DMS114 treated with DMSO at 0.1 percent for 48 hours (cell line): ENCODE data around the gene ADK.
"Not testable (repeated sequence)": the region's sequence is repeated elsewhere in the genome, so short reads cannot be mapped to it uniquely, and the experiment has no call there.

Source experiments
- DNase-seq: peaks from one replicate; lab custom pipeline; 2025; ENCODE audit not compliant: unreplicated experiment; lab: John Stamatoyannopoulos, UW

ADK gene

GRCh38 chr10:74293686-74294371 is 142.8 kb downstream of the ADK start:
- no peak for DNase-seq

DNA sequence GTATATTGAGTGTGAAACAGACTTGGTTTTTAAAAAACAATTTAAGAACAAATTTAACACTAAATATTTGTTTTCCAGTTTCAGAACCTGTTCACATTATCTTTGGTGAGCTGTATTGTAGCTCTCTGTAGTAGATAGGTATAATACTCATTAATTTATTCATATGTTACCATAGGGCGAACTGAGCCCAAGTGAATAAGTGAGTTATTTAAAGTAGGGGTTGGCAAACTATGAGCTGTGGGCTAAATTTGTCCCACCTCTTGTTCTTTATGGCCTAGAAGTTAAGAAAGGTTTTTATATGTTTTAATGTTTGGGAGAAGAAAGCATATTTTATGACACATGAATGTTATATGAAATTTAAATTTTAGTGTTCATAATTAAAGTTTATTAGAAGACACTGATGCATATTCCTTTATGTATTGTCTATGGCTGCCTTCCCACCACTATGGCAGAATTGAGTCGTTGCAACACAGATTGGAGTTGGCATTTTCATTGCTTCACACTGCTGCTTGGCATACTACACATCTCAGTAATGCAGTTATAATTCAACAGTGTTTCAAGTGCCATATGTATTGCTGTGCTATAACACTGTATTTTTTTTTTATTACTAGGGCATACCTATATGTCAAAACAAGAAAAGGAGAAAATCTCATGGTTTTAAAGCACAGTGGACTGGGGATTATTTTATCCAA is 146.5 kb downstream of the ADK start:
- DNase-seq = no peak

GRCh38 chr10:74300074-74300621 is 149.1 kb downstream of the ADK start:
- DNase-seq = not testable (repeated sequence)

GRCh38 chr10:74300666-74301065 is 149.6 kb downstream of the ADK start:
- DNase-seq = no peak

- DNase-seq = no peak
These were observed 154.7 kb downstream of the ADK start for GRCh38 chr10:74305730-74306129.

GRCh38 chr10:74306227-74306982 is 155.4 kb downstream of the ADK start:
- no peak for DNase-seq

- no peak for DNase-seq
These were observed 156.1 kb downstream of the ADK start for GRCh38 chr10:74307061-74307651.

DNA sequence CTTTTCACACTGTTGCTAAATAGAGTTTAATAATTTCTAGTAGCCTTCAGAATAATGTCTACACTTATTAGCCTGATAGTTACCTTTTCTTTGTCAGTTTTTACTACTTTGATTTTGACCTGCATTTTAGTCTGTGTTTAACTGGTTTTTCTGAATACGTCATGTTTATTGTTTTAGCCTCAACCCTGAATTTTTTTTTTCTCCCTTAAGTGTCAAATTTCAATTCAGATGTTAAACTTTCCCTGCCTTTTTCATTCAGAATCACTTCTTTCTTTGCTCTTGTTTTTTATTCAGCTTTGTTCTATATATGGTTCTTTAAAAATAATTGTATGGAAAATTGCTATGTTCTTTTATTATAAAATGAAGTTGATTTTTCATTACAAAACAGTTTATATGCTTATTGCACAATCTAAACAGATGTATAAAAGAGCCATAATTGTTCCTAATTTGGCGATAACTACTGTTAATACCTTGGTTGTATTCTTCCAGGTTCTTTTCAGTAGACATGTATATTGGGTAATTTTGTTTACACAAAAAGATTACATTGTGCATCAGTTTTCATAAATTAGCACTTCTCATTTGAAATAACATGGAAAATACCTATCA is 159.7 kb downstream of the ADK start:
- DNase-seq = no peak

DNA sequence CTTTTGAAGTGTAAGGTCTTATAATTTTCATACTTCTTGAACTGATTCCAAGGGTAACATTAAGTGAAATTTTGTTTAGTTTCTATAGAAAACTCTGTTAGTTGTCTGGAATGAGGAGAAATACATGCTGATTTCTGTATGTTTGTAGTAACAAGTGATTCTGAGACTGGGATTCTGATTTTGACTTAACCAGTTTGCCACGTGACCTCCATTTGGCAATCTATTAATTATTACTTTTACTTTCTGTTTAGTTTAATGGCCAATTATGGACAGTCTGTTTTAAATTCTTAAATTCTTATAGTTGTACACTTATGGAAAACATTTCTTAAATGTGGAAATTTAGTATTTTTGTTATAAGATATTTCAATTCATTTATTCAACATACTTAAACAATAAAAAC is 163.1 kb downstream of the ADK start:
- DNase-seq = no peak

DNA sequence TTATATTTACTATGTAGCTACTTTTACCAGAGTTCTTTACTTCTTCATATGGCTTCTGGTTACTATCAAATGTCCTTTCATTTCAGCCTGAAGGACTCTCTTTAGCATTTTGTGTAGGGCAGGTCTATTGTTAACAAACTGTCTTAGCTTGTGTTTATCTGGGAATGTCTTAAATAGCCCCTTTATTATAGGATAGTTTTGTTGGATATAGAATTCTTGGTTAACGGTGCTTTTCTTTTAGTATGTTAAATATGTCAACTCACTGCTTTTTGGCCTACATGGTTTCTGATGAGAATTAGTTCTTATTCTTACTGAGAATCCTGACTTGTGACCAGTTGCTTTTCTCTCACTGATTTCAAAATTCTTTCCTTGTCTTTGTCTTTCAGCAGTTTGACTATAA is 169.0 kb downstream of the ADK start:
- no peak for DNase-seq

- no peak for DNase-seq
These were observed 169.7 kb downstream of the ADK start for GRCh38 chr10:74320717-74321116.

DNA sequence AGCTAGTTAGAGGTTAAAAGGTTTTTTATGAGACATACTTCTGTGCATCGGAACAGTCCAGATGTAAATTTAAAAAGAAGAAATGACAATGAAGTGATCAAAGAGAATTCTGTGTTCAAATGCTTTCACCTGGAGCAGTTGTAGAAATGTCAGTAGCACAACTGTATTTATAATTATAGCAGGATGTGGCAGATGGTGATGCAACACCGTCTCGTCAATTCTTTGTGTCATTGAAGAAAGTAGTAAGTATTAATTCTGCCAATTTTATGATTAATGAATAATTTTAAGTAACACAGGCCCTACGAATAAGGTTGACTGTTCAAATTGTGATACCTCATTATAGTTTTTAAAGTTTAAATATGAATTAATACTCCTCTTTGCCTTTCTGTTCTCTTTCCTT is 171.1 kb downstream of the ADK start:
- no peak for DNase-seq

GRCh38 chr10:74322565-74322964 is 171.5 kb downstream of the ADK start:
- DNase-seq = no peak

DNA sequence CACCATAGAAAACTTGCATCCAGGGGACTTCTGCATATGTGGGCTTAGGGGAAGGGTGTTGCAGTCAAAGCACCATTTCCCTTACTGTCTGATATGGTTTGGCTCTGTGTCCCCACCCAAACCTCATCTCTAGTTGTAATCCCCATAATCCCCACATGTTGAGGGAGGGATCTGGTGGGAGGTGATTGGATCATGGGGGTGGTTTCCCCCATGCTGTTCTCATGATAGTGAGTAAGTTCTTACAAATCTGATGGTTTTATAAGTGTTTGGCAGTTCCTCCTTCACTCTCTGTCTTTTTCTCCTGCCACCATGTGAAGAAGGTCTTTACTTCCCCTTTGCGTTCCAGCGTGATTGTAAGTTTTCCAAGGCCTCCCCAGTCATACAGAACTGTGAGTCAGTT is 177.4 kb downstream of the ADK start:
- no peak for DNase-seq

DNA sequence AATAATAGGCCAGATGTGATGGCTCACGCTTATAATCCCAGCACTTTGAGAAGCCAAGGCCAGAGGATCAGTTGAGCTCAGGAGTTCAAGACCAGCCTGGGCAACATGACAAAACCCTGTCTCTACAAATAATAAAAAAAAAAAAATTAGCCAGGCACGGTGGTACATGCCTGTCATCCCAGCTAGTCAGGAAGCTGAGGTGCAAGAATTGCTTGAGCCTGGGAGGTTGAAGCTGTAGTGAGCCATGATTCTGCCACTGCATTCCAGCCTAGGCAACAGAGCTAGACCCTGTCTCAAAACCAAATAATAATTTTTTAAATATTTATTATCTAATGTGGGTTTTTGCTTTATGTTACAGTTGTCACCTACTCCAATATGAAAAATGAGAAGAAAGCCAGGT is 178.9 kb downstream of the ADK start:
- no peak for DNase-seq

DNA sequence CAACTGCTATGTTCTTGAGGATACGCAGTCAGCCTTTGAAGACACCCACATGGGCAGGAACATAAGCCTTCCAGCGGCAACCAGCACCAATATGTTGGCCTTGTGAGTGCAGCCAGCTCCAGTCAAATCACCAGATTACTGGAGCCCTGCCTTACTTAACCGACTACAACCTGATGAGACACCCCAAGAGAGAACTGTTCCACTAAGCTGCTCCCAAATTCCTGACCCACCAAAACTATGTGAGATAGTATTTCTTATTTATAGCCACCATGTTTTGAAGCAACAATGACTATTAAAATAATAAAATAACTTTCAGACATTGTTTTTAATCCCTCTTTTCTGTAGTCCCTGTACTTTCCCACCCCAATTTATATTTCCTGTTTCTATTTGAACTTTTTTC is 179.6 kb downstream of the ADK start:
- DNase-seq = no peak

DNA sequence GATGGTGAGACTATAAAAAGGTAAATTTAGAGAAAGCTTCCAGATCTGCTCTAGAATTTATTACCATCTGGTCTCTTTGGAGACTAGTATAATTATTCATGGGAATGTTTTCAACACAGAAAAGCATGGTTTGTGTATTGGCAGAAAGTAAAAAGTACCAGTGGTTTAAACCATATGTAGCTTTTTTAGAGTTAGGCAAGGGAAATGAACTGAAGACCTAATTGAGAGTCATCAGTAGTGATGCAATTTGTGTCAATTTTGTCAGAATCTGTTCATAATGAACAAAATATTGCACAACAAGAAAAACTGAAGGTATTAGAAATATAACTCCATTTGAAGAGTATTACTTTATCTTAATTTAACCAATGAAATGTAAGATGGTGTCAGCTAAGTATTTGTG is 181.4 kb downstream of the ADK start:
- DNase-seq = no peak

- DNase-seq = no peak
These were observed 182.2 kb downstream of the ADK start for GRCh38 chr10:74333174-74333573.

DNA sequence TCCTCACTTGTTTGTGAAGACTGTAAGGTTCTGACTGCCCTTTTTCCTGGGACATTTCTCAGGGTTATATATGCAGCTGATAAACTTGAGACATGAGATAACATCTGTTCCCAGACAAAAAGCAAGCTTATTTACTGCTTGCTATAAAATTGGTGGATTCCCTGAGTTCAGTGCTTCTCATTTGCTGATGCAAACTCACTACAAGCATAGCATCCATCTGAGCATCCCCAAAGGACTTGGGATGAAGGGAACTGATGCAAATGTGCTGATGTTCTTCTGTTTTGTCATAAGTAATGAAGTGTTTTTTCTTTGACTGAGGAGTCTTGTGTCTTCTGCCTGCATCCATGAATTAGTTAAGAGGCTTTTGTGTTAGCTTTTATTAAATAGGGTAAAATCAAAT is 183.2 kb downstream of the ADK start:
- no peak for DNase-seq

- no peak for DNase-seq
These were observed 184.5 kb downstream of the ADK start for GRCh38 chr10:74335501-74335900.
